ENCODE results near the gene MBOAT1.

MBOAT1 gene

GRCh38 chr6:20128018-20128417, 84.3 kb downstream of the MBOAT1 start:
- DNase-seq: no peak

GRCh38 chr6:20126789-20127653, 85.2 kb downstream of the MBOAT1 start:
- peak; percentile 82 for DNase-seq

GRCh38 chr6:20126102-20126752, 86.0 kb downstream of the MBOAT1 start:
- no peak for DNase-seq

- no peak for DNase-seq
Observed at GRCh38 chr6:20124545-20124944, 87.7 kb downstream of the MBOAT1 start.

- no peak for DNase-seq
Observed at GRCh38 chr6:20119485-20119884, 92.8 kb downstream of the MBOAT1 start.

GRCh38 chr6:20118892-20119291, 93.4 kb downstream of the MBOAT1 start:
- DNase-seq: no peak

- no peak for DNase-seq
Observed at GRCh38 chr6:20117474-20117873, 94.8 kb downstream of the MBOAT1 start.

- DNase-seq: no peak
Observed at GRCh38 chr6:20116792-20117191, 95.5 kb downstream of the MBOAT1 start.

GRCh38 chr6:20115246-20115980, 96.9 kb downstream of the MBOAT1 start:
- no peak for DNase-seq

GRCh38 chr6:20113649-20114224, 98.5 kb downstream of the MBOAT1 start:
- DNase-seq: no peak

- DNase-seq: no peak
Observed at GRCh38 chr6:20112841-20113240, 99.4 kb downstream of the MBOAT1 start.

GRCh38 chr6:20112241-20112640, 100.0 kb downstream of the MBOAT1 start:
- DNase-seq: no peak

- DNase-seq: no peak
Observed at GRCh38 chr6:20110478-20110877, 101.8 kb downstream of the MBOAT1 start.

- no peak for DNase-seq
Observed at GRCh38 chr6:20109526-20109925, 102.7 kb downstream of the MBOAT1 start.

- DNase-seq: no peak
Observed at GRCh38 chr6:20105838-20106237, 106.4 kb downstream of the MBOAT1 start.

- DNase-seq: no peak
Observed at GRCh38 chr6:20104696-20105095, 107.6 kb downstream of the MBOAT1 start.

- DNase-seq: no peak
Observed at GRCh38 chr6:20102397-20103073, 109.7 kb downstream of the MBOAT1 start.

GRCh38 chr6:20099156-20099555, 113.1 kb downstream of the MBOAT1 start:
- DNase-seq: no peak

GRCh38 chr6:20098267-20098876, 113.9 kb downstream of the MBOAT1 start:
- no peak for DNase-seq

GRCh38 chr6:20096536-20096935, 115.7 kb downstream of the MBOAT1 start:
- no peak for DNase-seq

- no peak for DNase-seq
Observed at GRCh38 chr6:20095436-20095835, 116.8 kb downstream of the MBOAT1 start.

- no peak for DNase-seq
Observed at GRCh38 chr6:20092071-20092566, 120.2 kb downstream of the MBOAT1 start.

All from NCI-H510A (cell line).